GM08714 (cell line): ENCODE data around the gene KRAS.

Source experiments
- H3K4me3 ChIP-seq: fragments of 200-500 bp; sonication (Bioruptor generic); 2 replicates; pipeline ENCODE4 v1.5.1; 2014; ENCODE audit warnings: mild to moderate bottlenecking, low read length, inconsistent platforms
- ZNF274 ChIP-seq: IDR thresholded peaks from 2 replicates; pipeline ENCODE4 v1.6.1; 2012; ENCODE audit warnings: mild to moderate bottlenecking, low read depth, low read length

The KRAS gene

GRCh38 chr12:25266497-25266896 lies 15.8 kb upstream of the KRAS start:
- no peak for TF ChIP-seq ZNF274
- H3K4me3 ChIP-seq, result no peak overlapping the region

- H3K4me3 ChIP-seq, result no peak overlapping the region
- TF ChIP-seq ZNF274, result no peak
Measured at GRCh38 chr12:25264862-25265261, 14.1 kb upstream of the KRAS start.

- no peak overlapping the region for H3K4me3 ChIP-seq
- TF ChIP-seq ZNF274, result no peak
Measured at GRCh38 chr12:25264114-25264513, 13.4 kb upstream of the KRAS start.

- H3K4me3 ChIP-seq, result no peak overlapping the region
- no peak for TF ChIP-seq ZNF274
Measured at GRCh38 chr12:25263594-25263993, 12.9 kb upstream of the KRAS start.

- TF ChIP-seq ZNF274, result no peak
Measured at GRCh38 chr12:25262389-25263074, 11.8 kb upstream of the KRAS start.

GRCh38 chr12:25257590-25258324 lies 7.0 kb upstream of the KRAS start:
- TF ChIP-seq ZNF274, result no peak
- H3K4me3 ChIP-seq, result no peak overlapping the region

More at GRCh38 chr12:25262389-25263074, 11.8 kb upstream of the KRAS start:
- H3K4me3 ChIP-seq, result no peak overlapping the region

- TF ChIP-seq ZNF274, result no peak
- H3K4me3 ChIP-seq, result no peak overlapping the region
Measured at GRCh38 chr12:25256826-25257225, 6.1 kb upstream of the KRAS start.

GRCh38 chr12:25256005-25256404 lies 5.3 kb upstream of the KRAS start:
- no peak for TF ChIP-seq ZNF274
- H3K4me3 ChIP-seq, result no peak overlapping the region

- no peak for TF ChIP-seq ZNF274
- H3K4me3 ChIP-seq, result no peak overlapping the region
Measured at GRCh38 chr12:25254271-25254880, 3.6 kb upstream of the KRAS start.

- no peak overlapping the region for H3K4me3 ChIP-seq
- no peak for TF ChIP-seq ZNF274
Measured at GRCh38 chr12:25253371-25254068, 2.8 kb upstream of the KRAS start.

GRCh38 chr12:25252946-25253345 lies 2.2 kb upstream of the KRAS start:
- no peak overlapping the region for H3K4me3 ChIP-seq
- TF ChIP-seq ZNF274, result no peak

GRCh38 chr12:25251769-25252168 lies 1.0 kb upstream of the KRAS start:
- no peak overlapping the region; the same call in 1 of the 2 replicates for H3K4me3 ChIP-seq
- TF ChIP-seq ZNF274, result no peak

GRCh38 chr12:25249931-25250738 lies 594 bp downstream of the KRAS start:
- peak overlapping the region; percentile 83 for H3K4me3 ChIP-seq
- no peak for TF ChIP-seq ZNF274

- TF ChIP-seq ZNF274, result no peak
- no peak overlapping the region; the same call in 1 of the 2 replicates for H3K4me3 ChIP-seq
Measured at GRCh38 chr12:25248732-25249131, 2.0 kb downstream of the KRAS start.

GRCh38 chr12:25248137-25248536 lies 2.6 kb downstream of the KRAS start:
- TF ChIP-seq ZNF274, result no peak
- no peak overlapping the region for H3K4me3 ChIP-seq
